Ectodermal cell (in vitro differentiated cells): ENCODE results near the gene ZBTB8A.
"Not testable (repeated sequence)": the region's sequence is repeated elsewhere in the genome, so short reads cannot be mapped to it uniquely, and the experiment has no call there.

Experiments used
- H3K27ac ChIP-seq: 2 replicates; pipeline ENCODE4 v1.7.0; 2013; ENCODE audit warnings: mild to moderate bottlenecking, low read depth, low read length; ENCODE audit not compliant: insufficient read depth, poor library complexity, severe bottlenecking
- H3K27me3 ChIP-seq: 2 replicates; pipeline ENCODE4 v1.7.0; 2013; ENCODE audit warnings: mild to moderate bottlenecking, low read length; ENCODE audit not compliant: insufficient read depth, control insufficient read depth, poor library complexity, severe bottlenecking
- H3K36me3 ChIP-seq: one replicate; pipeline ENCODE4 v1.7.0; 2013; ENCODE audit warnings: low read length; ENCODE audit not compliant: control insufficient read depth, insufficient read depth
- H3K4me1 ChIP-seq: one replicate; pipeline ENCODE4 v1.7.0; 2013; ENCODE audit warnings: low read length; ENCODE audit not compliant: control insufficient read depth, insufficient read depth
- H3K4me3 ChIP-seq: 2 replicates; pipeline ENCODE4 v1.7.0; 2013; ENCODE audit warnings: low read depth, low read length, control low read depth; ENCODE audit not compliant: insufficient read depth
- H3K9me3 ChIP-seq: 2 replicates; pipeline ENCODE4 v1.7.0; 2013; ENCODE audit warnings: mild to moderate bottlenecking, low read length, moderate library complexity; ENCODE audit not compliant: control insufficient read depth
- WGBS, 2 experiments: methylation state at CpG; one replicate each; pipeline ENCODE4 v1.1.7; 2013; ENCODE audit warnings: missing lambda C conversion rate in 2 of 2; 5-methylcytosine and 5-hydroxymethylcytosine counted together

The ZBTB8A gene

GRCh38 chr1:32533792-32534327 is 5.4 kb upstream of the ZBTB8A start:
- 92 to 93% methylated on average over 4 of the region's 4 CpGs for WGBS, 2 experiments
- H3K9me3 ChIP-seq: no peaks in the 10 kb centered on the region

GRCh38 chr1:32536117-32536516 is 3.1 kb upstream of the ZBTB8A start:
- WGBS, 2 experiments: 88 to 95% methylated on average over 2 to 4 of the region's 4 CpGs
- H3K4me3 ChIP-seq: no peak overlapping the region
- peaks cover 6% of the 10 kb centered on the region for H3K27me3 ChIP-seq
- no peak overlapping the region for H3K27ac ChIP-seq
- H3K9me3 ChIP-seq: no peaks in the 10 kb centered on the region
- H3K4me1 ChIP-seq: no peaks in the 10 kb centered on the region
- no peaks in the 10 kb centered on the region for H3K36me3 ChIP-seq

More at GRCh38 chr1:32533792-32534327, 5.4 kb upstream of the ZBTB8A start:
- no peak overlapping the region for H3K27ac ChIP-seq
- H3K4me1 ChIP-seq: no peaks in the 10 kb centered on the region
- no peak overlapping the region for H3K4me3 ChIP-seq
- no peaks in the 10 kb centered on the region for H3K36me3 ChIP-seq
- peaks cover 4% of the 10 kb centered on the region for H3K27me3 ChIP-seq

- no peaks in the 10 kb centered on the region for H3K9me3 ChIP-seq
- H3K27me3 ChIP-seq: peaks cover 6% of the 10 kb centered on the region
- no peak overlapping the region for H3K4me3 ChIP-seq
- WGBS, 2 experiments: 88 to 89% methylated on average over 3 of the region's 3 CpGs
- H3K27ac ChIP-seq: no peak overlapping the region
- H3K36me3 ChIP-seq: no peaks in the 10 kb centered on the region
- H3K4me1 ChIP-seq: no peaks in the 10 kb centered on the region
Observed at GRCh38 chr1:32536764-32537163, 2.5 kb upstream of the ZBTB8A start.

GRCh38 chr1:32539584-32540571 is 651 bp downstream of the ZBTB8A start:
- H3K4me3 ChIP-seq: peak overlapping the region; percentile 74
- H3K9me3 ChIP-seq: no peaks in the 10 kb centered on the region
- no peak overlapping the region for H3K27ac ChIP-seq
- peaks cover 6% of the 10 kb centered on the region for H3K27me3 ChIP-seq
- no peaks in the 10 kb centered on the region for H3K4me1 ChIP-seq
- 2% methylated on average over 101 to 102 of the region's 102 CpGs for WGBS, 2 experiments
- no peaks in the 10 kb centered on the region for H3K36me3 ChIP-seq

- Histone ChIP-seq H3K27me3 (peaks cover 6% of the 10 kb centered on the region), H3K36me3 (no peaks in the 10 kb centered on the region), H3K9me3 (no peaks in the 10 kb centered on the region), H3K4me1 (no peaks in the 10 kb centered on the region), H3K27ac (no peak overlapping the region), H3K4me3 (peak overlapping the region; percentile 74)
- 72 to 78% methylated on average over 3 of the region's 3 CpGs for WGBS, 2 experiments
Observed at GRCh38 chr1:32540605-32541004, 1.4 kb downstream of the ZBTB8A start.

GRCh38 chr1:32541064-32541566 is 1.9 kb downstream of the ZBTB8A start:
- Histone ChIP-seq H3K27ac (no peak overlapping the region), H3K4me3 (no peak overlapping the region), H3K9me3 (no peaks in the 10 kb centered on the region), H3K36me3 (no peaks in the 10 kb centered on the region), H3K27me3 (peaks cover 6% of the 10 kb centered on the region), H3K4me1 (no peaks in the 10 kb centered on the region)
- WGBS, 2 experiments: 94 to 97% methylated on average over 2 of the region's 2 CpGs

- Histone ChIP-seq H3K9me3 (no peaks in the 10 kb centered on the region), H3K27me3 (no peaks in the 10 kb centered on the region), H3K36me3 (no peaks in the 10 kb centered on the region), H3K4me1 (no peaks in the 10 kb centered on the region), H3K27ac (no peak overlapping the region), H3K4me3 (no peak overlapping the region)
- 95 to 99% methylated on average over 4 of the region's 4 CpGs for WGBS, 2 experiments
Observed at GRCh38 chr1:32546611-32547010, 7.4 kb downstream of the ZBTB8A start.

GRCh38 chr1:32549616-32550015 is 10.4 kb downstream of the ZBTB8A start:
- WGBS, 2 experiments: 94 to 95% methylated on average over 3 of the region's 3 CpGs
- no peaks in the 10 kb centered on the region for H3K36me3 ChIP-seq

GRCh38 chr1:32554288-32554687 is 15.1 kb downstream of the ZBTB8A start:
- Histone ChIP-seq H3K27ac (no peak overlapping the region), H3K36me3 (peaks cover 4% of the 10 kb centered on the region), H3K4me3 (no peak overlapping the region), H3K27me3 (no peaks in the 10 kb centered on the region), H3K9me3 (no peaks in the 10 kb centered on the region), H3K4me1 (no peaks in the 10 kb centered on the region)
- 95 to 98% methylated on average over 2 of the region's 3 CpGs for WGBS, 2 experiments

More at GRCh38 chr1:32549616-32550015, 10.4 kb downstream of the ZBTB8A start:
- Histone ChIP-seq H3K4me1 (no peaks in the 10 kb centered on the region), H3K27ac (no peak overlapping the region), H3K4me3 (no peak overlapping the region), H3K27me3 (no peaks in the 10 kb centered on the region), H3K9me3 (no peaks in the 10 kb centered on the region)

GRCh38 chr1:32557035-32557434 is 17.8 kb downstream of the ZBTB8A start:
- 87 to 96% methylated on average over 5 of the region's 5 CpGs for WGBS, 2 experiments
- H3K36me3 ChIP-seq, H3K27ac ChIP-seq, H3K27me3 ChIP-seq, H3K9me3 ChIP-seq, H3K4me1 ChIP-seq, H3K4me3 ChIP-seq: not testable (repeated sequence)
